ENCODE measurements around the gene STIM1.

DNA sequence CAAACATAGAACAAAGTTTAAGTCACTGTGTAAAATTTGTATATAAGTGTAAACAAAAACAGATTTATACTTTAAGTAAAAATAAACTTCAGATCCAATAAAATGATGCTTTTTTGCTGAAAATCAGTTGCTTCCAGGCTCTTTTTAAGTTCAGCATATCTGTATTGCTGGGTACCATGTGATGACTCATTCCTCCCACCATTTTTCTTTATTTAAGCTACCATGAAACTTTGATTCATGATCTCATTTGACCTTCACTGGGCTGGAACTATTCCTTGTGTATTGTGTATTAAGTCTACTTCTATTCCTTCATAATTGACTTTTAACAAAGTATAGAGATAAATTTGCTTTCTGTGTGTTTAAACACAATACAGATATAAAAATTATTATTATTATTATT, 192.9 kb downstream of the STIM1 start:
- TF ChIP-seq, protein P1, sequence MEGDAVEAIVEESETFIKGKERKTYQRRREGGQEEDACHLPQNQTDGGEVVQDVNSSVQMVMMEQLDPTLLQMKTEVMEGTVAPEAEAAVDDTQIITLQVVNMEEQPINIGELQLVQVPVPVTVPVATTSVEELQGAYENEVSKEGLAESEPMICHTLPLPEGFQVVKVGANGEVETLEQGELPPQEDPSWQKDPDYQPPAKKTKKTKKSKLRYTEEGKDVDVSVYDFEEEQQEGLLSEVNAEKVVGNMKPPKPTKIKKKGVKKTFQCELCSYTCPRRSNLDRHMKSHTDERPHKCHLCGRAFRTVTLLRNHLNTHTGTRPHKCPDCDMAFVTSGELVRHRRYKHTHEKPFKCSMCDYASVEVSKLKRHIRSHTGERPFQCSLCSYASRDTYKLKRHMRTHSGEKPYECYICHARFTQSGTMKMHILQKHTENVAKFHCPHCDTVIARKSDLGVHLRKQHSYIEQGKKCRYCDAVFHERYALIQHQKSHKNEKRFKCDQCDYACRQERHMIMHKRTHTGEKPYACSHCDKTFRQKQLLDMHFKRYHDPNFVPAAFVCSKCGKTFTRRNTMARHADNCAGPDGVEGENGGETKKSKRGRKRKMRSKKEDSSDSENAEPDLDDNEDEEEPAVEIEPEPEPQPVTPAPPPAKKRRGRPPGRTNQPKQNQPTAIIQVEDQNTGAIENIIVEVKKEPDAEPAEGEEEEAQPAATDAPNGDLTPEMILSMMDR (IDR thresholded peaks at IDR 0.05) = no peak
- TF ChIP-seq POLR2A (IDR thresholded peaks at IDR 0.05) = no peak
